Fibroblast of gingiva (primary cell): ENCODE results near the gene PHRF1.
"Not testable (repeated sequence)": the region's sequence is repeated elsewhere in the genome, so short reads cannot be mapped to it uniquely, and the experiment has no call there.

Experiments
- DNase-seq: peaks from one replicate; pipeline ENCODE4 v3.0.0-alpha.2; 2011; ENCODE audit warnings: low read depth

The PHRF1 gene

GRCh38 chr11:574031-574570 lies 2.2 kb upstream of the PHRF1 start:
- DNase-seq, result not testable (repeated sequence)

GRCh38 chr11:574632-575312 lies 1.5 kb upstream of the PHRF1 start:
- no peak for DNase-seq

GRCh38 chr11:575313-575995 lies 816 bp upstream of the PHRF1 start:
- DNase-seq, result peak; percentile 21

- DNase-seq, result no peak
These were observed 741 bp downstream of the PHRF1 start for GRCh38 chr11:576811-577610.

- DNase-seq, result no peak
These were observed 1.3 kb downstream of the PHRF1 start for GRCh38 chr11:577611-577894.

GRCh38 chr11:578276-579035 lies 2.2 kb downstream of the PHRF1 start:
- DNase-seq, result no peak

- no peak for DNase-seq
These were observed 3.7 kb downstream of the PHRF1 start for GRCh38 chr11:579830-580601.

- no peak for DNase-seq
These were observed 5.1 kb downstream of the PHRF1 start for GRCh38 chr11:581342-581741.

GRCh38 chr11:581752-582151 lies 5.5 kb downstream of the PHRF1 start:
- DNase-seq, result no peak

- DNase-seq, result no peak
These were observed 8.0 kb downstream of the PHRF1 start for GRCh38 chr11:584287-584686.

GRCh38 chr11:586376-587316 lies 10.4 kb downstream of the PHRF1 start:
- no peak for DNase-seq

GRCh38 chr11:587546-587945 lies 11.3 kb downstream of the PHRF1 start:
- DNase-seq, result no peak

- peak; percentile 68 for DNase-seq
These were observed 11.7 kb downstream of the PHRF1 start for GRCh38 chr11:587978-588380.

- DNase-seq, result no peak
These were observed 13.5 kb downstream of the PHRF1 start for GRCh38 chr11:589798-590197.

- DNase-seq, result no peak
These were observed 14.7 kb downstream of the PHRF1 start for GRCh38 chr11:590997-591396.

GRCh38 chr11:592501-592900 lies 16.2 kb downstream of the PHRF1 start:
- no peak for DNase-seq

- no peak for DNase-seq
These were observed 16.6 kb downstream of the PHRF1 start for GRCh38 chr11:592918-593317.

GRCh38 chr11:593347-593746 lies 17.1 kb downstream of the PHRF1 start:
- DNase-seq, result no peak

GRCh38 chr11:595400-595799 lies 19.1 kb downstream of the PHRF1 start:
- DNase-seq, result no peak

GRCh38 chr11:596374-596773 lies 20.1 kb downstream of the PHRF1 start:
- no peak for DNase-seq
